ENCODE results near the gene FGD6. TPM values are rescaled to one million over a fixed set of nuclear protein-coding genes. Genes with fewer than 3 reads are reported as not detected.

FGD6 gene
- total RNA-seq, 1 donor from 2014 or later, result 3.7 TPM

- H3K4me1 Mint-ChIP-seq, result no peaks in the 10 kb centered on the region
- ChIA-PET CTCF (no interaction called here), POLR2A (no interaction called here)
- peaks cover 69% of the 10 kb centered on the region for H3K36me3 Mint-ChIP-seq (ENCODE audit: low read depth)
- intact Hi-C loops (cut with micrococcal nuclease), result no loop called here
- TF ChIP-seq CTCF (IDR thresholded peaks at IDR 0.05), result no peak
- no peaks in the 10 kb centered on the region for H3K27me3 Mint-ChIP-seq
- H3K27ac Mint-ChIP-seq, result no peak overlapping the region
- H3K9me3 Mint-ChIP-seq, result no peaks in the 10 kb centered on the region
- H3K4me3 Mint-ChIP-seq, result no peak overlapping the region
- DNase-seq, result no peak
- ATAC-seq (ENCODE audit: low read depth), result no peak
Observed at GRCh38 chr12:95051241-95051640, 166.0 kb downstream of the FGD6 start.

- POLR2A ChIA-PET, result no interaction called here
- Mint-ChIP-seq H3K36me3 (ENCODE audit: low read depth) (peaks cover 50% of the 10 kb centered on the region), H3K4me3 (no peak overlapping the region), H3K9me3 (no peaks in the 10 kb centered on the region), H3K27me3 (no peaks in the 10 kb centered on the region), H3K27ac (no peak overlapping the region), H3K4me1 (peaks cover 2% of the 10 kb centered on the region)
- CTCF ChIA-PET, result no interaction called here
- DNase-seq (no peak), ATAC-seq (ENCODE audit: low read depth) (no peak)
- intact Hi-C loops (cut with micrococcal nuclease), result no loop called here
- TF ChIP-seq CTCF (IDR thresholded peaks at IDR 0.05), result no peak
Observed at GRCh38 chr12:95037906-95038305, 179.4 kb downstream of the FGD6 start.

GRCh38 chr12:95034750-95035149, 182.5 kb downstream of the FGD6 start:
- intact Hi-C loops (cut with micrococcal nuclease), result no loop called here

More at GRCh38 chr12:95034750-95035149, 182.5 kb downstream of the FGD6 start:
- ATAC-seq (ENCODE audit: low read depth), result no peak
- POLR2A ChIA-PET, result no interaction called here
- DNase-seq, result no peak
- CTCF ChIA-PET, result no interaction called here
- Mint-ChIP-seq H3K36me3 (ENCODE audit: low read depth) (peaks cover 47% of the 10 kb centered on the region), H3K4me3 (no peak overlapping the region), H3K27me3 (no peaks in the 10 kb centered on the region), H3K27ac (no peak overlapping the region), H3K9me3 (no peaks in the 10 kb centered on the region), H3K4me1 (peaks cover 2% of the 10 kb centered on the region)
- no peak for TF ChIP-seq CTCF (IDR thresholded peaks at IDR 0.05)

Other genes starting within 250 kb of the FGD6 start
- gene NDUFA12, start 213.8 kb downstream of the FGD6 start, total RNA-seq, result 80.2 and 81.7 TPM in 2 replicates
- gene NR2C1, start 143.8 kb downstream of the FGD6 start, total RNA-seq, result 28.3 and 30.8 TPM in 2 replicates
- gene VEZT, start 340 bp upstream of the FGD6 start, total RNA-seq, result 47.2 and 58.7 TPM in 2 replicates

Measured in activated B cell treated with CpG ODN at 0.5 μM for 24 hours (primary cell).